GM19238 (cell line): ENCODE results near the gene TSKU.
A peak's percentile ranks its signal among the peaks of the same experiment; 100 is the strongest.

Experiments
- DNase-seq: peaks from one replicate; pipeline ENCODE4 v3.0.0; 2011; ENCODE audit warnings: low spot score; ENCODE audit not compliant: insufficient read length

Gene TSKU, protein sequence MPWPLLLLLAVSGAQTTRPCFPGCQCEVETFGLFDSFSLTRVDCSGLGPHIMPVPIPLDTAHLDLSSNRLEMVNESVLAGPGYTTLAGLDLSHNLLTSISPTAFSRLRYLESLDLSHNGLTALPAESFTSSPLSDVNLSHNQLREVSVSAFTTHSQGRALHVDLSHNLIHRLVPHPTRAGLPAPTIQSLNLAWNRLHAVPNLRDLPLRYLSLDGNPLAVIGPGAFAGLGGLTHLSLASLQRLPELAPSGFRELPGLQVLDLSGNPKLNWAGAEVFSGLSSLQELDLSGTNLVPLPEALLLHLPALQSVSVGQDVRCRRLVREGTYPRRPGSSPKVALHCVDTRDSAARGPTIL

GRCh38 chr11:76783294-76783895 is at the start of gene TSKU:
Gene TSKU (plus strand): TSS chr11:76783356. CDS start chr11:76795617, 12,261 bp downstream.
- no peak for DNase-seq

GRCh38 chr11:76733906-76734305 is 49.2 kb upstream of the TSKU start:
- peak; percentile 32 for DNase-seq

DNA sequence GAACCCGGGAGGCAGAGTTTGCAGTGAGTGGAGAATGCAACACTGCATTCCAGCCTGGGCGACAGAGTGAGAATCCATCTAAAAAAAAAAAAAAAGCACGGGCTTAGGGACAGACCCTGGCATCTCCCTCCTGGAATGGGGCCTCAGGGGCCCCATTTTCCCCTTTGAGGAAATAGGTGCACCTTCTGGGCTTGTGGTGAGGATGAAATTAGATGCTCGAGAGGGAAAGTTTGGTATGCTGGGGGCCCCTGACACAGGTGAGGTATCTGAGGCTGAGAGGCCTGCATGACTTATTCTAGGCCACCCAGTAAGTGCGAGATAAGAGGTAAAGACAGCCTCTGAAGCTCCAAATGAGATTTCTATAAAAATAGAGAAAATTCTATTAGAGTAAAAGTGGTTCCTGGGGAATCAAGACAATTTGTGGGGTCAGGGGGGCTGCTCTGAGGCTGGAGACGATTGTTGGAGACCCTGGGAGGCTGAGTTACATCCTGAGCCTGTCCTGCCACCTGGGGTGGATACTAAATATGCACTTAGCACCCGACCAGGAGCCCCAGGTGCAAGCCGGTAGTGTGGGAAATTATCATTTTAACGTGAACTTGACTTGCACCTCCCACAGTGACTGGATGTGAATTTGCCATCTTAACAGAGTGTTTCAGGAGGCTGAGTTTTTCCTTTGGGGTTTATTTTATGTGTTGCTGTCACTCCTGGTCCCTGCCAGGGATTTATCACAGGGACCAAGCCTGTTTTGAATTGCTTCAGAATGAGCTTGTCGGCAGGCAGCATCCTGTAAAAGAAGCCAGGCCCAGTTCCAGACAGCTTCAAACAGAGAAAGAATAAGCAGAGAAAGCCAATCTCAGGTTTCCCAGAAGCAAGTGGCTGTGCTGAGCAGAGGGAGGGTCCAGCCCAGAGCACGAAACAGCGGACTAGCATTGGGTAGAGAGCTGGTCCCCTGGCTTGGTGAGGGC is 48.4 kb upstream of the TSKU start:
- DNase-seq: no peak

GRCh38 chr11:76735841-76736240 is 47.3 kb upstream of the TSKU start:
- no peak for DNase-seq

DNA sequence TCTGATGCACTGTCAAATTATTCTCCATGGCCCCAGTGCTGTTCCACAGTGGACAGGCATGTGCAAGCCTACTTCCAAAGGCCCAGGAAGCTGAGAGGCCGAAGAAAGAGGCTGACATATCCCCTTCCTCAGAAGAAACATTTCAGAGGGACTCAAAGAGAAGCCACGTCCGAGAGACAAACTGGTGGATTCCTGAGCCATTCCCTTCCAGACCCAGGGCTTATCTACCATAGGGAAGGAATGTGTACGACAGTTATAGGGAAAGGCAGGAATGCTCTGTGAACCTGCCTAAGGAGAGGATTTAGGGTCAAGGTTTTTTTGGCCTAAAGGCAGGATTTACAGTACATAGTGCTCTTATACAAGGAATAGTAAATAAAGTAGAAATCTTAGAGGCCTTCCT is 46.9 kb upstream of the TSKU start:
- no peak for DNase-seq

DNA sequence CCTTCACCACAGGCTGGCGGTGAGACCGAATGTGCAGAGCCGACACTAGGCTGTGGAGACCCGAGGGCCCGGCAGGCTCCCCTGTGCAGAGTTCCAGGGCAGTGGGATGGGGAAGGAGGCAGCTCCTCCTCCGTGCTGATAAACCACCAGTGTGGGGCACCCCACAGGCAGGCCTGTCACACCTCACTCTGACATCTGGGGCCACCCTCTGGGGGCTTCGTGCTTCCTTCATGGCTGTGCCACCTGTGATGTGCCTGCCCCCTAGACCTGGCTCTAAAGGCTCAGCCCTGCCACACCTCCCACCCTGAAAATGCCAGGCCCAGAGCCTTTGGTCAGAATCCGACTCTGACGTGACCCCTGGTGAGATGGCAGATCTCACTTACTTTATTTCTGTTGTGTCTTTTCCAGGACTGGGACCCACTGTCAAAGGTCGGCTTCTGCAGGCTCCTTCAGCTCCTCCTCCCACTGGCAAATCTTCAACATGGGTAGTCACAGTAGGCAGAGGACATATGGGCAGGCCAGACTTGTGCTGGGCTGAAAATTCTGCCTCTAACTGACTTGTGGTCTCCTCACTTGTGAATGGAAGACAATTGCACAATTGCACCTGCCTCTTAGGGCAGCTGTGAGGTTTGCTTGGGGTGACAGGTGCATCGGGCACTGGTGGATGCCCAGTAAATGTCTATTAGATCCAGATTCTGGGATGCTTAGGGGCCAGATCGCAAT is 46.2 kb upstream of the TSKU start:
- DNase-seq: no peak

GRCh38 chr11:76738618-76739240 is 44.4 kb upstream of the TSKU start:
- DNase-seq: no peak

- no peak for DNase-seq
Observed at GRCh38 chr11:76739798-76740197, 43.4 kb upstream of the TSKU start.

GRCh38 chr11:76740772-76741171 is 42.4 kb upstream of the TSKU start:
- DNase-seq: no peak

DNA sequence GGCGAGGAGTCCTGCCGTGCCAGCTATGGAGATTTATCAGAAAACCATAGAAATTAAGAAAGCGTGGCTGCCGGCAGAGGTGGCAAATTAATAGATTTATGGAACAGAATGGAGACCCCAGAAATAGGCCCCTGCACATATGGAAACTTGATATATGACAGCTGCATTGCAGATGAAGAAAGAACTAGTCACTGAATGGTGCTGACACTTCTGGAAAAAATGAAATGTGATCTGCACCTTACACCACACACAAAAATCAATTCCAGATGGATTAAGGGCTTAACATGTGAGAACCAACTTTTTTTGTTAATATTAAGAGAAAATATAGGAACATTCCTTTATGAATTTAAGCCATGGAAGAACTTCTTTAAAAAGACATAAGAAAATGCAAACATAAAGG is 40.3 kb upstream of the TSKU start:
- DNase-seq: no peak

DNA sequence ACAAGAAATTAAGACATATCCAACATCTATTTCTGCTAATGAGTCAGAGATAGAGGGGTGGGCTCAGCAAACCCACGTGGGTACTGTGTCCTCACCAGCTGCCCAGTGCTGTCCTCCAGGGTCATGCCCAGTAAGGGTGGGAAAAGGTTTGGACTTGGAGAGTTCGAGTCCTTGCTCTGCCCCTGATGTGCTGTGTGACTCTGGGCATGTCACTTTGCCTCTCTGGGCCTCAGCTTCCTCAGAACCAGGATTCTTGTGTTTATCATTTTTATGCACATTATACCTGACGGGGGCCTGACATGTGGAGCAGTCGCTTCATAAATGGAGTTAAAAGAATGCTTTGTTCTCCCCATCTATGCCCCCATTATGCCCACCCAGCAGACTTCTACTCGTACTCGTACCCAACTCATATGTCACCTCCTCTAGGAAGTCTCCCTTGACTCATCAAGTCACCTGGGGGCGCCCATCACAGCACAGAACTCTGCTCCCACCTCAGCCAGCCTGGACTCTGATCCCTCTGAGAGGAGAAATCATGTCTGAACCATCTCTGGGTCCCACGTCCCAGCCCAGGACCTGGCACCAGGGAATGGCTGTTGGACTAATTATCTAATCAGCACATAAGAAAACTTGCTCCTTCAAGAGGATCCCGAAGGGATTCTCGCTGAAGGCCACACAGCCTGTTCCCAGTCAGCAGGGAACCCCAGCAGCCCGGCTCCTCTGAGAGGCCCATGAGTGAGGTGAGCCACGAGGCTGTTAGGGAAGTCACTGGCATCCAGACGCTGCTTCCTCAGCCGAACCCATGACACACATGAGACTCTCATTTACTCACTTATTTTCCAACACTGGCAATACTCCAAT is 38.7 kb upstream of the TSKU start:
- no peak for DNase-seq

DNA sequence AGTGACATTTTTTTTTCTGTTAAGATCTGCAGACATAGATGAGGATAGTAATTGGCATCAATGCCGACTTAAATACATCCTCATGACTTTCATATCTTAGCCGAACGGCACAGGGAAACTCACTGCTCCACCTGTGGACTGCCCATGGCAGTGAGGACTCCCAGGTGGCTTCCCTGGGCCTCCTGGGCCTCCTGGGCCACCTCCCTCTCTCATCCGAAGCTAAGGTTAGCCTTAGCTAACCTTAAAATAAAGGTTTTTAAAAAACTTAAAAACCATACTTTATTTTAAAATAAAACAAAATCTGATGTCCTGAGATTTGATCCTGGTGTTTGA is 38.1 kb upstream of the TSKU start:
- no peak for DNase-seq

DNA sequence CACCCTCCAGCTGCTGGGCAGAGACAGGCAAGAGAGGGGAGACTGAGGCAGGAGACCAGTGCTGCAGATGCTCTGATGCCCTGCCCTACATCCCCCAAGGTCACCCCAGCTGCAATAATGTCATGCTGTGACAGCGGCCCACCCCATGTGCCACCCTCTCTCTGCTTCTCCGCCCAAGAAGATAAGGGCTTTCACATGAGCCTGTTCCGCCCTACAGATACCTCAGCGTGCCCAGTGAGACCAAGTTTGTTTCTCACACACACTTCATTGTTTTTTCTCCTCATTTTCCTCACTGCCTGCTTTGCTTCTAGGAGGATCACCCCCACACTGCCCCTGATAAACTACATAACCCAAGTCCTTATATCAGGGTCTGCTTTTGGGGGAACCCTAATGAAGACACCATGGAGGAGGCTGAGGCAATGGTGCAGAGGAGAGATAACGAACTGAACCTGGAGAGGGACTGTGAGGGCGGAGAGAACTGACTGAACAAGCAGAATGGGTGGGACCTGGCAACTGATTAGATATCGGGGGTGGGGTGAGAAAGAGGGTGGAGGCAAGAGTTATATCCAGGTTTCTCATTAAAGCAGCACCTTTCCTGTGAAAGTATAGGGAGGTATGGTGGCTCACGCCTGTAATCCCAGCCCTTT is 37.5 kb upstream of the TSKU start:
- no peak for DNase-seq

DNA sequence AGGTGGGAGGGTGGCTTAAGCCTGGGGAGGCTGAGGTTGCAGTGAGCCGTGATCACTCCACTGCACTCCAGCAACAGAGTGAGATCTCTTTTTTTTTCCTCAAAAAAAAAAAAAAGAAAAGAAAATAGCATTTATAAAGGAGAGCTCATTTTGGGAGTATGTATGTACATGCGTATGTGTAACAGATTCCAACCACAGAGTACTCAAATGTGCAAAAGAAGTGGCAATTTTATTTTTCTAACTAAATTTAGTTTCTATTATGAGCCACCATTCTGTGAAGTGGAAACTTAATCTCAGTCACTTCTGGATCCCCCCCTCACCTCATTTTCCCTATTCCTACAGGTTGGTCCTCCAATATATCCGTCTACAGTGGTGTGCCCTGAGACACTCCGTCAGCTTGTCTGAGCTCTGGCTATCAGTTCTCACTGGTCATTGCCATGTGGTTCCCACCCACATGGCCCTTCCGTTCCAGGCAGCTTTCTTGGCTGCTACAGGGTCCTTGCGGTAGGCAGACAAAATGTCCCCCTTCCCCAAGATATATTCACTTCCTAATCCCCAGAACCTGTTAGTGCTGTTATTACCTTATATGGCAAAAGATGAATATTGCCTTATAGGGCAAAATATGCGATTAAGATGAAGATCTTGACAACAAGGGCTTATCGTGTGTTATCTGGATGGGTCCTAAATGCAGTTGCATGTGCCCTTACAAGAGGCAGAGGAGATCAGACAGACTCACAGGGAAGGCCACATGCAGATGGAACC is 35.8 kb upstream of the TSKU start:
- DNase-seq: no peak

- no peak for DNase-seq
Observed at GRCh38 chr11:76747915-76748860, 35.0 kb upstream of the TSKU start.

- DNase-seq: no peak
Observed at GRCh38 chr11:76748948-76749347, 34.2 kb upstream of the TSKU start.

DNA sequence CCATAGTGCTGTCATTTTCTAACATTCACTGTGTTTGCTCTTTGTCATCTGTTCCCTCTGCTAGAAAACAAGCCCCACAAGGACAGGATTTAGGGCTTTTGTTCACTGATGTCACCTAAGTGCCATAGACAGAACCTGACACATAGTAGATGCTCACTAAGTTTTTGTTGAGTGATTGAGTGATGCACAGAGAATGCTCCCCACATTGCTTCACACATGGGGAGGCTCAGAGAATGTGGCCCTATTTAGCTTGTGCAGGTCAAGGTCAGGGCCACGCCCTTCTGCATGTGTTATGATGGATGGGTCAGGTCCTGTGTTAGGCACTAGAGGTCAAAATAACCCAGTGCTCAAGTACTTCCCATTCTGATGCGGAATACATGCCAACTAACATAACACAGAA is 33.1 kb upstream of the TSKU start:
- no peak for DNase-seq

- DNase-seq: no peak
Observed at GRCh38 chr11:76750746-76751145, 32.4 kb upstream of the TSKU start.
